Articular chondrocyte of knee joint (primary cell): ENCODE measurements around the gene FAM151A. TPM values are rescaled to one million over a fixed set of nuclear protein-coding genes. Genes with fewer than 3 reads are reported as not detected.

Source experiments
- total RNA-seq: library from RNA; depleted of rRNA; stranded (reverse); fragments of >200 nt; gene quantifications from 2 replicates; pipeline ENCODE4 v1.2.3, GENCODE V29; 2012

FAM151A gene
- total RNA-seq, result not detected in 2 replicates

GRCh38 chr1:54623216-54624007 is at the start of gene FAM151A:
Gene FAM151A (minus strand): TSS chr1:54623525. CDS start chr1:54623395, 130 bp downstream.

GRCh38 chr1:54640863-54641836 is 17.8 kb upstream of the FAM151A start, which contains the start of gene MROH7:
Gene MROH7 (plus strand): TSS chr1:54641786. CDS start chr1:54652927, 11,141 bp downstream.

Other genes starting within 250 kb of the FAM151A start
- 15.7 and 20.8 TPM in 2 replicates for gene SSBP3, start 217.1 kb downstream of the FAM151A start, total RNA-seq
- 5.1 and 8.2 TPM in 2 replicates for gene ACOT11, start 75.3 kb downstream of the FAM151A start, total RNA-seq
- 1.3 and 2.5 TPM in 2 replicates for gene MROH7, start 18.3 kb upstream of the FAM151A start, total RNA-seq
- 36.8 and 37.6 TPM in 2 replicates for gene TTC4, start 92.3 kb upstream of the FAM151A start, total RNA-seq
- gene PARS2, start 141.0 kb upstream of the FAM151A start, total RNA-seq, result 4.3 and 5.7 TPM in 2 replicates
- gene TTC22, start 177.8 kb upstream of the FAM151A start, total RNA-seq, result under 0.01 TPM in 1 of 2 replicates, not detected in the other